ENCODE measurements around the gene ICE2. TPM values are rescaled to one million over a fixed set of nuclear protein-coding genes. Genes with fewer than 3 reads are reported as not detected.

ICE2 gene
- total RNA-seq, 2 donors from 2014 or later, result 29.2 to 31.7 TPM

GRCh38 chr15:60508442-60508841 is 29.5 kb upstream of the ICE2 start:
- ATAC-seq (no peak), DNase-seq (no peak)
- intact Hi-C loops (cut with DNase I, micrococcal nuclease), result loop anchor here in 1 of 2 donors (10.0 kb wide), 1 partner anchor 1326 kb away; no protein-coding TSS in a partner anchor

GRCh38 chr15:60507596-60508424 is 28.9 kb upstream of the ICE2 start:
- DNase-seq (peak in 1 of 2 donors; percentile 21), ATAC-seq (peak; percentile 84)
- intact Hi-C loops (cut with DNase I, micrococcal nuclease), result loop anchor here in 1 of 2 donors (10.0 kb wide), 1 partner anchor 1327 kb away; no protein-coding TSS in a partner anchor

GRCh38 chr15:60496853-60497252 is 17.9 kb upstream of the ICE2 start:
- ATAC-seq, result peak; percentile 58
- intact Hi-C loops (cut with DNase I, micrococcal nuclease), result no loop called here
- DNase-seq, result no peak

GRCh38 chr15:60494108-60494507 is 15.2 kb upstream of the ICE2 start:
- no peak for ATAC-seq
- intact Hi-C loops (cut with DNase I, micrococcal nuclease), result no loop called here
- no peak for DNase-seq

DNA sequence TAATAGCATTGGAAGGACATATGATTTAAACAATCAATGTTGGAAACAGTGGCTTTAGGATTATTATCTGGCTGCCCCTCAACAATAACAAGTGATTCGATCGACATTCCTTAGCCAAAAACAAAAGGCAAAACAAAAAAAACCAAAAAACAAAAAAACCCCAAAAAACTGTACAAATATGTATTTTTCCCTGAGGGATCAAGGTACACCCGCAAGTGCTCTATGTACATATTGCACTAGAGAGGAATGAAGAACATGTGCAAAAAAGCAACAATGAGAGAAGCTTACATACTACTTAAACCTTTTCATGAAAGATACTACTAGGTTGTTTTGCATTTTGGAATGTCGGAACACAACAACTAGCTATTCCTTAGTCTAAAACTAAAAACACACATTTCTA is 14.2 kb upstream of the ICE2 start:
- intact Hi-C loops (cut with DNase I, micrococcal nuclease), result no loop called here
- ATAC-seq (no peak), DNase-seq (no peak)

- intact Hi-C loops (cut with DNase I, micrococcal nuclease), result no loop called here
- DNase-seq (no peak), ATAC-seq (no peak)
Measured at GRCh38 chr15:60486742-60487141, 7.8 kb upstream of the ICE2 start.

DNA sequence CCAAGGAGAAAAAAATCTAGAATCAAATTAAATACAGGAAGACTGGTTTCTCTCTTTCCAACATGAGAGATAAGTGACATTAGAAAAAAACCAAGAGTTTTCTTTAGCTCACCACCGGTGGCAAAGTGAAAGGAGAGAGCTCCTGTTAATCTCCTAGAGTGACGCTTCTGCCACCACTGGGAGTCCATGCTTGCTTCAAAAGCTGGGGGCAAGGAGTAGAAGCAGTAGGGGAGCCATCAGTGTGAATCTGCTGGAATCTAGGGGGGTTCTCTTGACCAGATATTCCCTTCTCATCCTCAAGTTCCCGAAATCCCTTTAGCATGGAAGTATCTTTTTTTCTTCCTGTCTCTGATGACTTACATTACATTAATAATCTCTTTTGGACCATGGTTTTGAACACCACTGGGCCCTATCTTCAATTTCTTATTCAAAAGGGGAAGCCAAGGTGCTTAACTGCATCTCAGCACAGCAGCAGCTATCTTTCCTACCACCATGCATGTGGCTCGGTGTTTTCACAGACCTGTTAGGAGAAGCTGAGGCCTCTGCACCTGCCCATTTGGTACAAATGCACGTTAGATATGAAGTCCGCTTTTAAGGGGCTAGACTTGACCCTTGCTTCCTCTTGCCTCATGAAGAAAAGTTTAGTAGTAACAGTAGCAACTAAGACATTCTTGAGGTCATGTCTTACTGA is 6.6 kb upstream of the ICE2 start:
- intact Hi-C loops (cut with DNase I, micrococcal nuclease), result no loop called here
- DNase-seq (no peak), ATAC-seq (no peak)

- no peak for DNase-seq
- intact Hi-C loops (cut with DNase I, micrococcal nuclease), result no loop called here
- no peak for ATAC-seq
Measured at GRCh38 chr15:60483042-60483441, 4.1 kb upstream of the ICE2 start.

- DNase-seq (peak; percentile 14 to 31), ATAC-seq (peak; percentile 42)
- intact Hi-C loops (cut with DNase I, micrococcal nuclease), result no loop called here
Measured at GRCh38 chr15:60480888-60481287, 1.9 kb upstream of the ICE2 start.

DNA sequence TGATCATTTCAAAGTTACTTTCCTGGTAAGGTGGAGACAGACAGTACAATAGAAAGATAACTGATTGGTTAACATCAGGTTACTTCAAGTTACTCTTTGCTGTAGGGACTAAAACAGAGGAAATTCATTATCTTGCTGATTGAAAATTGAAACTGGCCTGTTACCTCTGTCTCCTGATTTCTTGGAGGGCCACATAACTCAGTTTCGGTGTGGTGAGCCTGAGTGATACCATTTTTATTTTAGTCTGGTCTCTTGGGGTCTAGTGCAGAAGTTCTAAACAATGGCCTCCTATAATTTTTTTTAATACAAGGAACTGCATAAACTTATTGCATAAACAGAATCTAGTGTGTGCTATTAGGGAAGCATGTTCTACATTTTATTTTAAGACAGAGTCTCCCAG is 1.2 kb upstream of the ICE2 start:
- ATAC-seq (no peak), DNase-seq (no peak)
- intact Hi-C loops (cut with DNase I, micrococcal nuclease), result no loop called here

GRCh38 chr15:60479361-60480110 is 594 bp upstream of the ICE2 start:
- intact Hi-C loops (cut with DNase I, micrococcal nuclease), result no loop called here
- peak; percentile 53 for ATAC-seq
- peak in 1 of 2 donors; percentile 25 for DNase-seq

DNA sequence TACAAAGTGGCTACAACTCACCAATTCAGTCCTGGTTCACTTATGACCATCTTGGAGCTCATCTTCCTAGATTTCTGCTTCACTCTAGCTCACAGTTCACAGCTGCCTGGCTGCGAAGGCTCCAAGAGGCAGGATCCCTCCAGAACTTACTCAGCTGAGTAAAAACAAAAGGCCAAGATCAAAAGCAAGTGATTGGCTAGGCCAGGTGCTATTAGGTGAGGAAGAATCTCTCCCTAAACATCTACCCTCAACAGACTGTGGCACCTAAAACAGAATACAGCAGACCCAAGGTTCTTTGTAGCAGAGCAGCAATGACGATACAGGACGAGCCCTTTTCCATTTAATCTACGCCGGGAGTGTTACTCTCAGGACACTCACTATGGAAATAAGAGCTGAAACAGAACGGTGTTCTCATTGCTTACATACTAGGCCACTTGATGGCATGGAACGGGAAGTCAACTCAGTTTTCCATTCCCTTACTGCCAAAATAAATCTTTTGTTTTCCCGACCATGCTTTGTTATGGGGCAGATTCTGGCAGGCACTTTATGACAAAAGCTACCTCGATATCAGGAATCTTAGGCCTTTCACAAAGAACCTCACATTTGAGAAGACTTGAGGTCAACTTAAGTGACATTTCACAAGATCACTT is 901 bp downstream of the ICE2 start:
- intact Hi-C loops (cut with DNase I, micrococcal nuclease), result no loop called here
- peak; percentile 22 for ATAC-seq
- no peak for DNase-seq

DNA sequence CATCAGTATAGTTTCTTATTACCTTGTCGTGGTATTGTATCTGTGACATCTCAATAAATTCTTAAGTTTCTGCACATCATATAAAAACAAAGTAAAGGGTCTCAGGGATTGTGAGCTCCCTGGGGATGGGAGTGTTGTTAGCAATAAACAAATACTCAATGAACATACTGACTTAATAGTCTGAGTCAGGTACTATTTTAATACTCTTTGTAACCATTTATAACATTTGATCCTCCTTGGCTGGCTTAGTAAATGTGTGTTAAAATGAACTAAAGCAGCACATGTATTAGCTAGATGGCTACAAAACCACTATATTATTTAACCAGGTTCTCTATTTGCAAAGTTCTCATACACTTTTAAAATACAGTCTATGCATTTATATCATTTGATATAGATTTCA is 1.8 kb downstream of the ICE2 start:
- DNase-seq (no peak), ATAC-seq (no peak)
- intact Hi-C loops (cut with DNase I, micrococcal nuclease), result no loop called here

GRCh38 chr15:60476713-60477112 is 2.2 kb downstream of the ICE2 start:
- ATAC-seq (no peak), DNase-seq (no peak)
- intact Hi-C loops (cut with DNase I, micrococcal nuclease), result no loop called here

DNA sequence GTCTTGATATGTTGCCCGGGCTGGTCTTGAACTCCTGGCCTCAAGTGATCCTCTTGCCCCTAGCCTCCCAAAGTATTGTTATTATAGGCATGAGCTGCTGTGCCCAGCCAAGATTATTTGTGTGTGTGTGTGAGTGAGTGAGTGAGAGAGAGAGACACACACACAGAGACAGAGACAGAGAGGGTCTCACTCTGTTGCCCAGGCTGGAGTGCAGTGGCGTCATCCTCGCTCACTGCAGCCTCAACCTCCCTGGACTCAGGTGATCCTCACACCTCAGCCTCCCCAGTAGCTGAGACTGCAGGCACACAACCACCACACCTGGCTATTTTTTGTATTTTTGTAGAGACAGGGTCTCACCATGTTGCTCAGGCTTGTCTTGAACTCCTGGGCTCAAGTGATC is 5.8 kb downstream of the ICE2 start:
- intact Hi-C loops (cut with DNase I, micrococcal nuclease), result no loop called here
- no peak for DNase-seq
- ATAC-seq, result no peak

DNA sequence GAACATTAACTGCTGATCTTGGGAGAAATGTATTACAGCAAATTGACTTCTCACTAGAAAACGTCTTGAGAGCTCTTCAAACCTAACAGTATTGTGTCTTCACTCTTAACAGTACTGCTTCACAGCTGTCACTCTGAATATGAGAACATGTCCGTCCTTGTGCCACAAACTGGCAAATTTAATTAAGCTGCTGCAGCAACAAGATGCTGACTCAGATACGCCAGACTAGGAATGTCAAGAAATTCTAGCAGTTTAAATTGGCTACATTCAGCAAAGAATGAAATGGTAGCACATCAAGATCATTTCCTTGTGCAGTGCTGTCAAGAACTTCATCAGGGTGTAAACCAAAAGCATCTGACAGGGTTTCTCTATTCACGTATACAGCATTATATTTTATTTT is 7.6 kb downstream of the ICE2 start:
- no peak for ATAC-seq
- intact Hi-C loops (cut with DNase I, micrococcal nuclease), result no loop called here
- DNase-seq, result no peak

DNA sequence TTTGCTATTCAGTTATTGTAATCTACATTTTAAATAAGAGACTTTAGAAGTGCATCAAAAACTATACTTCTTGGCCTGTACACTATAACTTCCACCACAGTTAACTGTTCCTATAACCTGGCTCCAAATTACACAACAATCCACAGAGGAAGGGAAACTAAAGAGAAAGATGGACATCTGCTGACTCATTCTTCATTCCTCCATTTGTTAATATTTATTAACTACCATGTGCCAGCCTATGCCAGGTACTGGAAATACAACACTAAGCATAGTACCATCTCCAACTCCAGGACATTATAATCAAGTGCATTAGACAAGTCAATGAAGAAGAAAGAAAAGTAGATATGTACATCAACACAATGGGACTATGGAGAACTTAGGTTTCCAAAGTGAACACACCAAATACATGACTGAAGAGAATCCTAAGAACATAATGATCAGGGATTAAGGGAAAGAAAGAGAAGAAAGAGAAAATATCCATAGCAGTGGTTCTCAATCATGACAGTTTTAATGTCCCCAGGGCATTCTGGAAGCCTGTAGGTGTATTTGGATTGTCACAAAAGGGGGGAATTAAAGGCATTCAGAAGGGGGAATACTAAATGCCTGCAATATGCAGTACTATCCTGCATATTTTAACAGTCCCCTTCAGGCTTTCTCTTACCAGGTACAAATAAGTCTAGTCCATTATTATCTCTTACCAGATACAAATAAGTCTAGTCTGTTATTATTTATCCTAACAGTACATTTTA is 8.9 kb downstream of the ICE2 start:
- ATAC-seq (no peak), DNase-seq (no peak)

DNA sequence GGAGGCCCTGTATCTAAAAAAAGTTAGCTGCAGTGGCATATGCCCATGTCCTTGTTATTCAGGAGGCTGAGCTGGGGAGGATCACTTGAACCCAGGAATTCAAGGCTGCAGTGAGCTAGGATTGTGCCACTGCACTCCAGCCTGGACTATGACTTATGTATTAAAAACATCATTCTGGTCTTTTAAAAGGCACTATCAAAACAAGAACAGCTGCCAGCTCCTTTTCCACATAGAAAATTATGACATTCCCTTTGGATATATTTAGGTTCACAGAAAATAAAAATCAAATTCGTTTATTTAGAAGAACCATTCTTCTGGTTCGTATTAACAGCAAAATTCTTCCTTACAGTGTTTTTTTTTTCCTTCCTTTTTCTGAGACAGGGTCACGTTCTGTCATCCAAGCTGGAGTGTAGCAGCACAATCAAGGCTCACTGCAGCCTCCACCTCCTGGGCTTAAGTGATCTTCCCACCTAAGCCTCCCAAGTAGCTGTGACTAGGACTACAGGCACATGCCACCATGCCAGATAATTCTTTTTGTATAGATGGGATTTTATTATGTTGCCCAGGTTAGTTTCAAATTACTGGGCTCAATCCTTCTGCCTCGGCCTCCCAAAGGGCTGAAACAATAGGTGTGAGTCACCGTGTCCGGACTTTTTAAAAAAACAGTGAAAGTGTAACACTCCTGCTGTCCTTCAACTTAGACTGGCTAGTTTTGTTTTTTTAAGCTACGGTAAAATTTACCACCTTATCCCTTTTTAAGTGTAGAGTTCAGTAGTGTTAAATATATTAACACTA is 13.9 kb downstream of the ICE2 start:
- ATAC-seq (no peak), DNase-seq (no peak)
- intact Hi-C loops (cut with DNase I, micrococcal nuclease), result no loop called here

More for the DNA sequence above, 8.9 kb downstream of the ICE2 start:
- intact Hi-C loops (cut with DNase I, micrococcal nuclease), result no loop called here

All from left colon (tissue), 2 donors.